Medulla oblongata (tissue), 1 donor: ENCODE data around the gene GSTCD.
"Not testable (repeated sequence)": the region's sequence is repeated elsewhere in the genome, so short reads cannot be mapped to it uniquely, and the experiment has no call there.

Source experiments
- DNase-seq: peaks from one replicate; pipeline ENCODE4 v3.0.0-alpha.2; 2015; ENCODE audit errors: extremely low spot score

GSTCD gene

DNA sequence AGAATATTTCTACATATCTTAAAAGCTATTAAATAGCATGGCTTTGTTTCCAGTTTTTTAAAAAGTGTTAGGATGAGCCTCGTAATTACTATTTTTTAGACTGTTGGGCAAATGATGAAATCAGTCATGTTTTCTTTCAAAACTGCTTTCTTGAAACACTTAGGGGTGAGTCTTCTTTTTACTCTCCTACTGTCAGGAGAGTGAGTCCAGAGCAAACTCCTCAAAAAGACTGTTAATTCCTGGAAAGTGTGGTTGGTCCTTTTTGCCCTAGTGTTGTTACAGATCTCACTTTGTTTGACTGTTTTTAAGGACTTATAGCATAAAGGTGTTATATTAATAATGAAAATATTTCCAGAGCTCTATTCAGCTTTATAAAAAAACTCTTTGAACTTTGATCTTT lies 6.3 kb downstream of the GSTCD start:
- peak; percentile 11 for DNase-seq

DNA sequence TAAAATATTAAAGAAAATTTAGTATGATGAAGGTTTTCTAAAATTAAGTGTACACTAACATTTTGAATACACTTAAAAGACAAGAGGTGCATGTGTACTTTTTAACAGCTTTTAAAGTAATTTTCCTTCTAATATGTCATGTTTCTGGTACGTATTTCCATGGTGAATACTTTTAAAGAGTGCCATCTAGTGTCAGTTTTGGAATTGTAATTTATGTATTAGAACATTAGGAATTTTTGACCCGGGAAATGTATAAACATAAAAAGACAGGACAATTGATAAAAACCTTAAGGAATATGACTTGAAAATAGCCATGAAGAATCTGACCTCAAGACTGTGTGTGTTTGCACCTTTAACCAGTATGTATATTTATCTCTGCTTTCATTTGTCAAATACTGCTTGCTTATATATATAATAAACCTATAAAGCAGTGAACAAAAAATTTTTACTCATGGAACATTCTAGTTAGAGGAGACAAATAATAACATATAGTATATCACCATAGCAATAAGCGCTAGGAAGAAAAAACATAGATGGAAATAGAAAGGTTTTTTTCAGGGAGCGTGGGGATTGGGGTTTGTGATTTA lies 7.2 kb downstream of the GSTCD start:
- peak; percentile 58 for DNase-seq

DNA sequence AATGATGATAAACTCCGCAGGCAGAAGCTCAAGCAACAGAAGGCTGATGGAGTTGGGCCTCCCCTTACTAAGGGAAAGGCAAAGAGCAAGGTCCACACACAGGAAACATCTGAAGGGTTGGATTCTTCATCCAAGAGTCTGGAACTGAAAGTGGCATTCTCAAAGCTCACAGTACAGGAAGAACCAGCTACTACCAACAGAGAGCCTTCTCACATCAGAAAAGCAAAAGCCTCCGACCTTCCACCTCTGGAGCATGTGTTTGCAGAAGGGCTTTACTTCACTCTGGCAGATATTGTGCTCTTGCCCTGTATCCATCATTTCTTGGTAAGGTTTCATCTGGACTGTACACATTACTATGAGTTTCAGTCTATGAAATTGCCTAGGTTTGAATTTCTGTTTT lies 10.6 kb downstream of the GSTCD start:
- no peak for DNase-seq

DNA sequence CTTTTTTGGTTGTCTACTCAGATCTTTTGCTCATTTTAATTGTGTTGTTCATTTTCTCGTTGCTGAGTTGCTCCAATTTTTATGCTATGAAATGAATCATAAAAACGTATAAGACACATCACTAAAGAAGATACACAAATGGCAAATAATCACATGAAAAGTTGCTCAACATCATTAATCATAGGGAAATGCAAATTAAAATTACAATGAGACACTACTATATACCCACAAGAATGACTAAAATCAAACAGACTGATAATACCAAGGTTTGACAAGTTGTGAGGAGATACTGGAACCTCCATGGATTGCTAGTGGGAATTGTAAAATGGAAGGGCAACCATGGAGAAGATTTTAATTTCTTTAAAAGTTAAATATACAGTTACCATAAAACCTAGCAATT lies 17.0 kb downstream of the GSTCD start:
- DNase-seq, result no peak

DNA sequence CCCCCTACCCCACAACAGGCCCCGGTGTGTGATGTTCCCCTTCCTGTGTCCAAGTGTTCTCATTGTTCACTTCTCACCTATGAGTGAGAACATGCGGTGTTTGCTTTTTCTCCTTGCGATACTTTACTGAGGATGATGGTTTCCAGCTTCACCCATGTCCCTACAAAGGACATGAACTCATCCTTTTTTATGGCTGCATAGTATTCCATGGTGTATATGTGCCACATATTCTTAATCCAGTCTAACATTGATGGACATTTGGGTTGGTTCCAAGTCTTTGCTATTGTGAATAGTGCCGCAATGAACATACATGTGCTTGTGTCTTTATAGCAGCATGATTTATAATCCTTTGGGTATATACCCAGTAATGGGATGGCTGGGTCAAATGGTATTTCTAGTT lies 21.3 kb downstream of the GSTCD start:
- not testable (repeated sequence) for DNase-seq

DNA sequence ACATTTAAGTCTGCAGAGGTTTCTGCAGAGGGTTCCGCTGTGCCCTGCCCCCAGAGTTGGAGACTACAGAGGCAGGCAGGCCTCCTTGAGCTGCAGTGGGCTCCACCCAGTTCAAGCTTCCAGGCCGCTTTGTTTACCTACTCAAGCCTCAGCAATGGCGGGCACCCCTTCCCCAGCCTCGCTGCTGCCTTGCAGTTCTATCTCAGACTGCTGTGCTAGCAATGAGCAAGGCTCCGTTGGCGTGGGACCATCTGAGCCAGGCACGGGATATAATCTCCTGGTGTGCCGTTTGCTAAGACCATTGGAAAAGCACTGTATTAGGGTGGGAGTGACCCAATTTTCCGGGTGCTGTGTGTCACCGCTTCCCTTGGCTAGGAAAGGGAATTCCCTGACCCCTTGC lies 26.6 kb downstream of the GSTCD start:
- not testable (repeated sequence) for DNase-seq

DNA sequence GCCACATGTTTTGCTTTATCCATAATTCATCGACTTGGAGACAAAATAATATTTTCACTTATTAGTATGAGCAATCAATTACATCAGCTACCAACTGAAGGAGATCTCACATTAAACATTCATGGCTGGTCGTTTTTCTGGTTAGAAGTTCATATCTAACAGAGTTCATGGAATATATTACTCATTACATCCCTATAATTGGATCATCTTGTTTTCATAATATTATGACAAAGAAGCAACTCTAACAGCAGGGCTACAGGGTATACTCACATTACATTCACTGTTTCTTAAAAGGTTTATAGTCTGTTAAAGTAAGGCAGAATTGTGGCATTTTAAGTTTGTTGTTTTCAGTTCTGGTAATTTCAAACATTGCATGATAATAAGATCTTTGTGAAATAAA lies 33.0 kb downstream of the GSTCD start:
- DNase-seq, result no peak

DNA sequence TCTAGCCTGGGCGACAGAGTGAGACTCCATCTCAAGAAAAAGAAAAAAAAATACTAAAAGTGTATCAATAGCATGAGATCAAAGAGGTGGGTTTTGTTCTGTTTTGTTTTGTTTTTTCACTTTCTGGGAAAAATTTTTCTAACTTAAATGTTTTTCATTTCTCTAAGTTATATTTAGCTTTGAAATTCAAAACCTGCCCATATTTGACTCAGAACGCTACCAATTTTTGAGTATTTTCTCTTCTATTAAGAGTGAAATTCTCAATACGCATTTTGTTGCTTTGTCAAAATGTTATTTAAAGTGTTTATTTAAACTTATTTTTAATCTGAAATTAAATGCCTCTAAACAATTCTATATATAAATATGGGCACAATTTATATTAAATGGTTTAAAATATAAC lies 39.6 kb downstream of the GSTCD start:
- DNase-seq, result no peak

DNA sequence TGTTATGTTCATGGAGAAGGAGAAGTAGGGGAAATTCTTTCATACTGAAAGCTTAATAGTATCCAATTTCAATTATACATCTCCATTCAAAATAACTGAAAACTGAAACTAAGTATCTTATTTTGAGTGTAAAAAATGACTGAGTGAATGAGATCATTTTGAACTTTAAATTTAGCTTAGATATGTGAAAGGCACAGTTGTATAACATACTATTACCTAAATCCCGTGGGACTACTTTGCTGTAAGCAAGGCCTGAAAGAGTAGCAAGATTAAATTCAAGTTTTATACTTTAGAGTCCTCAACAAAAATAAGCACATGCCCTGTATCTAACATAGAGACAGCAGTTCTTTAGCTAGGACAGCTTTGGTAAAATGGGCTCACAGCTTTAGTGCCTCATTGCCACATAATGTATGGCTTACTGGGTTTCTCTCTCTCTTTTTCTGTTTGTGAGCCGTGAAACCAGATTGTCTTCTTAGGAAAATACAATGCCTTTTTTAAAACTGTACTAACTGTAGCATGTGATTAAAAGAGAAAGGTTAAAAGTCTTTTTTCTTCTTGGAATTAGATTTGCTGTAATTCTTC lies 43.2 kb downstream of the GSTCD start:
- no peak for DNase-seq

DNA sequence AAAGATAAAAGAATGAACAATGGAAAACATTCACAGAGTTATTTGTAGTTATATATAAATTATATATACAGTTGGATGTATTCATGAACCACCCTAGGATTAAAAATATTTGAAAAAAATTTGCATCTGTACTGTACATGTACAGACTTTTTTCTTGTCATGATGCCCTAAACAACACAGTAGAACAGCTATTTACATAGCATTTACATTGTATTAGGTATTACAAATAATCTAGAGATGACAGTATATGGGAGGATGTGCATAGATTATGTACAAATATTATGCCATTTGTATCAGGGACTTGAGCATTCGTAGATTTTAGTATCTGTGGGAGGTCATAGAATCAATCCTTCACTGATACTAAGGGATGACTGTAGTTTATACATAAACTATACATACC lies 44.8 kb downstream of the GSTCD start:
- no peak for DNase-seq

DNA sequence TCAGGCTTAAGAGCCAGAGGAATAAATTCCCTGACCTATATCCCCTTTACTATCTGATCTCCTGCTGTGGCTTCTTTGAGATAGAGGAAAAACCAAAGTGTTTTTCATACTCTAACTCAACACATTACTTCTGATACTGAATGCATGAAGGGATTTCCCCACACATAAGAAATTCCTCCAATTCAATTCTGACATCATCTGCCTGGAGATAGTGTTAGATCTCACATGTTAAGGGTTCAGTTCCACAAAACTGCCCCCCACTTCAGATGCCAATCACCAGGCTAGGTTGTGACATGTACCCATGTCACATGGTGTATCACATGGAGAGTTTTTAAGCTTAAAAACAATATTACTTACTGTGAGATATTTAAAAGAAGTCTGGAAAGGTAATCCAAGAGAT lies 46.8 kb downstream of the GSTCD start:
- no peak for DNase-seq

DNA sequence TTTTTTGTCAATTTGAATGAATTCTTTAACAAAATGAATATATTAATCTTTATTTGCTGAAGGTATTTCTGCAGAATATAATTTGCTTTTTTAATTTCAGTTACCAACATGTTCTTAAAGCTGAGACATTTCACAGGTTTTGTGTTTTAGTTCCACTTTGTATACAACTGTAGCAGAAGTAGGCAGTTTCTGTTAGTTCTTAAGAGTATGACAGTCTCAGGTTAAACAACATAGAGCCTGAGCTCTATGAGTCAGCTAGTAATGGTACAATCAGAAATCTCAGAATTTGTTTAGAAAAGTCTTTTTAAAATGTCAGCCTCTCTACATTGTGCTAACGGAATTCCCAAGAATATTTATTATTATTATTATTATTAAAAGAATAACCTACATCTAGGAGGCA lies 50.4 kb downstream of the GSTCD start:
- no peak for DNase-seq

DNA sequence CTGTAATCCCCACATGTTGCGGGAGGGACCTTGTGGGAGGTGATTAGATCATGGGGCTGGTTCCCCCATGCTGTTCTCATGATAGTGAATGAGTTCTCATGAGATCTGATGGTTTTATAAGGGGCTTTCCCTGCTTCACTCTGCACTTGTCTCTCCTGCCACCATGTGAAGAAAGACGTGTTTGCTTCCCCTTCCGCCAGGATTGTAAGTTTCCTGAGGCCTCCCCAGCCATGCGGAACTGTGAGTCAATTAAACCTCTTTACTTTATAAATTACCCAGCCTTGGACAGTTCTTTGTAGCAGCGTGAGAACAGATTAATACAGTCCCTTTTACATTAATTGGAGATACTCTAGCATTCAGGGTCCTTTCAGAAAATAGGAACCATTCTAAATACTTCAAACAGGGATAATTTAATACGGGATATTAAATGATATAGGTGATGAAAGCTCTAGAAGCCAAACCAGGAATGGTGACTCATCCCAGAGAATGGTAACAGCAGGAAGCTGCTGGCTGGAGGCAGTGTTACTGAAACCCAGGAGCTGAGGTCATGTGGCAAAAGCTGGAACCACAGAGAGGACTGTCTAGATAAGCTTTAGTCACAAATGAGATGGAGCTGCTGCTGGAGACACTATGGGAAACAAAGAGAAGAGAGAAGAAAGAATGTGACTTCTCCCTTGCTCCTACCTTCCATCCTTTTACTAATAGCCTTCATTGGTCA lies 57.3 kb downstream of the GSTCD start:
- no peak for DNase-seq

DNA sequence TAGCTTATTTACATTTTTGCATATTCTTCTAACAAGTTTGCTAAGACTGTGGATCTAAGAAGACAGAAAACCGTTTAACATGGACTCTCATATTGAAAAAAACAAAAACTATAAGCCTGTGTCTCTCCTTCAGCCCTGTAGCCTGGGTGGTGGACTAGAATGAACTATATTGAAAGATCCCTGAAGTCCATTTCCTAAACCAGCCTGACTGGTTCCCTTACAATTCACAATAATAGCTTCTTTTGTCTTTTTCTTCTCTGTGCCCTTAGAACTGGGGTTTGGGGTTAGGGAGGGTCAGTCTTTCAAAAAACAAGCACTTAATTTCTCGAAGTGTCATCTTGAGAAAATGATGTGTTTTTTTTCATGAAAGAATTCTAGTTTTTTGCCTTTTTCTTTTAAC lies 59.0 kb downstream of the GSTCD start:
- no peak for DNase-seq

DNA sequence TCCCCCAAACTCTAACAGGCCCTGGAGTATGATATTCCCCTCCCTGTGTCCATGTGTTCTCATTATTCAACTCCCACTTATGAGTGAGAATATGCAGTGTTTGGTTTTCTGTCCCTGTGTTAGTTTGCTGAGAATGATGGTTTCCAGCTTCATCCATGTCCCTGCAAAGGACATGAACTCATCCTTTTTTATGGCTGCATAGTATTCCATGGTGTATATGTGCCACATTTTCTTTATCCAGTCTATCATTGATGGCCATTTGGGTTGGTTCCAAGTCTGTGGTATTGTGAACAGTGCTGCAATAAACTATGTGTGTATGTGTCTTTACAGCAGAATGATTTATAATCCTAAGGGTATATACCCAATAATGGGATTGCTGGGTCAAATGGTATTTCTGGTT lies 61.9 kb downstream of the GSTCD start:
- not testable (repeated sequence) for DNase-seq

DNA sequence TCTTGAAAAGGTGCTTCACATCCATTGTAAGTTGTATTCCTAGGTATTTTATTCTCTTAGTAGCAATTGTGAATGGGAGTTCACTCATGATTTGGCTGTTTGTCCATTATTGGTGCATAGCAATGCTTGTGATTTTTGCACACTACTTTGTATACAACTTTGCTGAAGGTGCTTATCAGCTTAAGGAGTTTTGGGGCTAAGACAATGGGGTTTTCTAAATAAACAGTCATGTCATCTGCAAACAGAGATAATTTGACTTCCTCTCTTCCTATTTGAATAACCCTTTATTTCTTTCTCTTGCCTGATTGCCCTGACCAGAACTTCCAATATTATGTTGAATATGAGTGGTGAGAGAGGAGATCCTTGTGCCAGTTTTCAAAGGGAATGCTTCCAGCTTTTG lies 63.5 kb downstream of the GSTCD start:
- not testable (repeated sequence) for DNase-seq

DNA sequence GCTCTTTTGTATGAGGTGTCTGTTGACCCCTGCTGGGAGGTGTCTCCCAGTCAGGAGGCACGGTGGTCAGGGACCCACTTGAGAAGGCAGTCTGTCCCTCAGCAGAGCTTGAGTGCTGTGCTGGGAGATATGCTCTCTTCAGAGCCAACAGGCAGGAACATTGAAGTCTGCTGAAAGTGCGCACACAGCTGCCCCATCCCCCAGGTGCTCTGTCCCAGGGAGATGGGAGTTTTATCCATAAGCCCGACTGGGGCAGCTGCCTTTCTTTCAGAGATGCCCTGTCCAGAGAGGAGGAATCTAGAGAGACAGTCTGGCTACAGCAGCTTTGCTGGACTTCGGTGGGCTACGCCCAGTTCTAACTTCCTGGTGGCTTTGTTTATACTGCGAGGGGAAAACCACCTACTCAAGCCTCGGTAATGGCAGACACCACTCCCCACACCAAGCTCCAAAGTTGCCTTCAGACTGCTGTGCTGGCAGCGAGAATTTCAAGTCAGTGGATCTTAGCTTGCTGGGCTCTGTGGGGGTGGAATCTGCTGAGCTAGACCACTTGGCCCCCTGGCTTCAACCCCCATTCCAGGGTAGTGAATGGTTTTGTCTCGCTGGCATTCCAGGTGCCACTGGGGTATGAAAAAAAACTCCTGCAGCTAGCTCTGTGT lies 67.3 kb downstream of the GSTCD start:
- not testable (repeated sequence) for DNase-seq

DNA sequence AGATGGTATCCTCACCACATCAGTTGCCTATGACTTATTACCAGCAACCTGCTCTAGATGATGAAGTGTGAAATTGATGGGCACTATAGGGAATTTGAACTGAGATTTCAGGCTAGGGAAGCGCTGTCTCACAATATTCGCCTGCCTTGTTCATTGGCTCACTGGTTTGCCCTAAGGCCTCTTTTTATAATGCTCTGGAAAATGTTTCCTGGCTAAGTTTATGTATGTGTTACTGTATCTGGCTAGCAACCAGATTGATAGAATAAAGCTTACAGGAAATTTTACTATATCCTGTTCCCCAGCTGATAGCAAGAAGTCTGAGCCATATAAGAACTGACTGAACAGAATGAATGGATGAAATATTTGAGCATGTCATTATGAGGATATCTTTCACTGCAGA lies 71.6 kb downstream of the GSTCD start:
- no peak for DNase-seq

DNA sequence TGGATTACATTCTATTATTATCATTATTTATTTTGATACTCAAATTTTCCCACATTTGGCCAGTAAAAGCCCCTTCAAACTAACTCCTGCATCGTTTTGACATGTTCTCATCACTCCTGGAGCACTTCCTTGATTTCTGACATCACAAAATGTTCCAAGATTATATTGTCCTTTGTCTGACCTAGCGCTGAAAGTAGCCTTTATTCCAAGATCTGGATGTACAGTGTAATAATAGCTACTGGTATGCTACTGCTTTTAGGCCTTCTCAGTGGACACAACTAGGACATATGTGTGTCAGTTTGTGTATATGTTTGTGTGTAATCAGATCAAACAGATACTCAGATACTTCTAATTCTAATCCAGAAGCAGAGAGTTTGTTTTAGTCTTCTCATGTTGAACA lies 76.2 kb downstream of the GSTCD start:
- no peak for DNase-seq

DNA sequence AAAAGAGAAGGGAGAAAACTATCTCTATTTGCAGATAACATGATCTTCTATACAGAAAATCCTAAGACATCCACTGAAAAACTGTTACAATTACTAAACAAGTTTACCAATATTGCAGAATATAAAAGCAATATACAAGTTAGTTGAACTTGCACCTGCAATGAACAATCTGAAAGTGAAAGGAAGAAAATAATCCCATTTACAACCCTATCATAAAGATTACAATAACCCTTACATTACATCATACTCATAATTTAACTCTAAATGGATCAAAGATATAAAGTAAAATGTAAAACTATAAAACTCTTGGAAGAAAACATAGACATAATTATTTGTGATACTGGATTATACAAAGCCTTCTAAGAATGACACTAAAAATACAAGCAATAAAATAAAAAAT lies 77.2 kb downstream of the GSTCD start:
- no peak for DNase-seq

DNA sequence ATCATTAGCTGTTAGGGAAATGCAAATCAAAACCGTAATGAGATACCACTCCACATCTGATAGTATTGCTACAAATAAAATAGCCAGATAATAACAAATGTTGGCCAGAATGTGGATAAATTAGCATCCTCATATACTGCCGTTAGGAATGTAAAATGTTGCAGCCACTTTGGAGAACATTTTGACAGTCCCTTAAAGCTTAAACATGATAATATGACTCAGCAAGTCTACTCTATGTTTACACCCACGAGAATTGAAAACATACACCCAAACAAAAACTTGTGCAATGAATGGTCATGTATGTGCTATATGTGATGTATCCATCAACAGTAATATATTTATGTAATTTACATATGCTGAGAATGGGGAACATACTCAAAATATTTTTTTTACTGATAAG lies 78.2 kb downstream of the GSTCD start:
- DNase-seq, result no peak

DNA sequence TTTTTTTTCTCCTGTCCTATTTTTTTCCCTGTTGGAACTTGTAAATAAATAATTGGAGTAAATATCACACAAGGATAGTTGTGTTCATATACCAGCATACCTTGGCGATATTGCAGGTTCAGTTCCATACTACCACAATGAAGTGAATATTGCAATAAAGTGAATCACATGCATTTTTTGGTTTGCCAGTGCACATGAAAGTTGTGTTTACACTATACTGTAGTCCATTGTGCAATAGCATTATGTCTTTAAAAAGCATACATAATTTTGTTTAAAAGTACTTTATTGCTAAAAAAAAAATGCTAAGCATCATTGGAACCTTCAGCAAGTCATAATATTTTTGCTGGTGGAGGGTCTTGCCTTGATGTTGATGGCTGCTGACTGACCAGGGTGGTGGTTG lies 88.6 kb downstream of the GSTCD start:
- DNase-seq, result no peak

DNA sequence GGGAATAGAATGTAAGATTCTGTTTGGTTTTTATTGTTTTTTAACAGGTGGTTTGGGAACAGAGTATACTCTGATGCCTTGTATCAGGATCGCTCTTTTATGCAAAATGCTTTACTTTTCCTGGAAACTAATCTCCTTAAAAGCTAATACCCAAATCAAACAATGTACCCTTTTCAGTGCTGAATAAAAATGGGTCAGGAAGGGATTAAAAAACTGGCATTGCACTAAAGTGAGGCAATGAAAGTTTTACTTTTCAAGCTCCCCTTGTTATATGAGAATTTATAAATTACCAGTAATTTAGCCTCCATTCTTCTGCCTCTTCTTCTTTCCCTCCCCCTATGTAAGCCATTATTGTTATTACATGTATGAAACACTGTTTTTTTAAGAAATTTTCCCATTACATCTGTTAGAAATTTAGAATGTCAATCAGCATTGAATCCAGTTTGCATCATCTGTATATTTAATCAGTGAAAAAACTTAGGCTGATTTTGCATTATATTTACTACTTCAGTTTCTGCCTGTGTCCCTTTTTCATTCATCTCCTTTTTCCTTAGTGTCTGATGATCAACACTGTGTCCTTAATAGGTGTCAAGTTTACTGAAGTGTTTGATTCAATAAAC lies 97.0 kb downstream of the GSTCD start:
- DNase-seq, result no peak
